Adipocyte (in vitro differentiated cells): ENCODE results near the gene KNL1.
"Not testable (repeated sequence)": the region's sequence is repeated elsewhere in the genome, so short reads cannot be mapped to it uniquely, and the experiment has no call there.

Experiments
- DNase-seq: peaks from one replicate; pipeline ENCODE4 v3.0.0-alpha.2; 2015; ENCODE audit warnings: low read depth
- H3K27me3 ChIP-seq: replicated peaks from 2 replicates; pipeline ENCODE4 v1.7.0; 2013; ENCODE audit warnings: mild to moderate bottlenecking, low read length, moderate library complexity; ENCODE audit not compliant: control insufficient read depth, insufficient read depth
- H3K36me3 ChIP-seq: 2 replicates; pipeline ENCODE4 v1.7.0; 2013; ENCODE audit warnings: low read length, mild to moderate bottlenecking, moderate library complexity; ENCODE audit not compliant: control insufficient read depth, insufficient read depth, severe bottlenecking
- H3K4me1 ChIP-seq: 2 replicates; pipeline ENCODE4 v1.7.0; 2013; ENCODE audit warnings: mild to moderate bottlenecking, low read length, moderate library complexity; ENCODE audit not compliant: control insufficient read depth, insufficient read depth
- H3K4me3 ChIP-seq: 2 replicates; pipeline ENCODE4 v1.7.0; 2013; ENCODE audit warnings: mild to moderate bottlenecking, low read length, moderate library complexity
- H3K9ac ChIP-seq: 2 replicates; pipeline ENCODE4 v1.7.0; 2013; ENCODE audit warnings: mild to moderate bottlenecking, low read length, moderate library complexity
- H3K9me3 ChIP-seq: 2 replicates; pipeline ENCODE4 v1.7.0; 2013; ENCODE audit warnings: mild to moderate bottlenecking, low read length, moderate library complexity; ENCODE audit not compliant: control insufficient read depth

KNL1 gene

GRCh38 chr15:40564591-40565332 is 29.3 kb upstream of the KNL1 start, which contains the start of gene CCDC32:
TSS of gene CCDC32 (minus strand) at chr15:40565042. CDS start at chr15:40563015, 2,027 bp downstream.
- H3K36me3 ChIP-seq, result peaks cover 3% of the 10 kb centered on the region
- peak within 1 kb of the TSS; percentile 93 for H3K9ac ChIP-seq
- no peaks in the 10 kb centered on the region for H3K9me3 ChIP-seq
- peaks cover 5% of the 10 kb centered on the region for H3K27me3 ChIP-seq
- H3K4me3 ChIP-seq, result peak within 1 kb of the TSS; percentile 95
- H3K4me1 ChIP-seq, result peaks cover 22% of the 10 kb centered on the region
- peak; percentile 100 for DNase-seq

GRCh38 chr15:40565333-40566238 is 28.5 kb upstream of the KNL1 start:
- Histone ChIP-seq H3K27me3 (peaks cover 5% of the 10 kb centered on the region), H3K9me3 (no peaks in the 10 kb centered on the region), H3K9ac (peak overlapping the region; percentile 61), H3K36me3 (peaks cover 3% of the 10 kb centered on the region), H3K4me3 (peak overlapping the region; percentile 95), H3K4me1 (peaks cover 30% of the 10 kb centered on the region)
- DNase-seq, result no peak

GRCh38 chr15:40567111-40567510 is 26.9 kb upstream of the KNL1 start:
- peaks cover 5% of the 10 kb centered on the region for H3K27me3 ChIP-seq
- no peaks in the 10 kb centered on the region for H3K9me3 ChIP-seq
- peaks cover 5% of the 10 kb centered on the region for H3K36me3 ChIP-seq
- H3K9ac ChIP-seq, result no peak overlapping the region
- H3K4me1 ChIP-seq, result peaks cover 32% of the 10 kb centered on the region
- H3K4me3 ChIP-seq, result no peak overlapping the region
- peak; percentile 15 for DNase-seq

GRCh38 chr15:40569129-40569953 is 24.7 kb upstream of the KNL1 start, which contains the start of gene RPUSD2:
TSS of gene RPUSD2 (plus strand) at chr15:40569299. CDS start at chr15:40569338, 39 bp downstream.
- peak within 1 kb of the TSS; percentile 89 for H3K9ac ChIP-seq
- no peaks in the 10 kb centered on the region for H3K9me3 ChIP-seq
- H3K27me3 ChIP-seq, result peaks cover 5% of the 10 kb centered on the region
- H3K4me3 ChIP-seq, result peak within 1 kb of the TSS; percentile 97
- peaks cover 19% of the 10 kb centered on the region for H3K36me3 ChIP-seq
- DNase-seq, result peak; percentile 99
- H3K4me1 ChIP-seq, result peaks cover 19% of the 10 kb centered on the region

- Histone ChIP-seq H3K9me3 (no peaks in the 10 kb centered on the region), H3K9ac (no peak overlapping the region), H3K27me3 (no peaks in the 10 kb centered on the region), H3K36me3 (peaks cover 30% of the 10 kb centered on the region), H3K4me1 (peaks cover 7% of the 10 kb centered on the region), H3K4me3 (no peak overlapping the region)
- no peak for DNase-seq
These were observed 18.9 kb upstream of the KNL1 start for GRCh38 chr15:40575113-40575512.

- H3K9ac ChIP-seq, H3K9me3 ChIP-seq, H3K27me3 ChIP-seq, H3K4me1 ChIP-seq, H3K4me3 ChIP-seq, DNase-seq: not testable (repeated sequence)
- H3K36me3 ChIP-seq, result peaks cover 25% of the 10 kb centered on the region
These were observed 17.1 kb upstream of the KNL1 start for GRCh38 chr15:40576914-40577313.

GRCh38 chr15:40578892-40579291 is 15.2 kb upstream of the KNL1 start:
- DNase-seq, result no peak
- no peak overlapping the region for H3K4me3 ChIP-seq
- no peaks in the 10 kb centered on the region for H3K27me3 ChIP-seq
- H3K9ac ChIP-seq, result no peak overlapping the region
- H3K4me1 ChIP-seq, result no peaks in the 10 kb centered on the region
- peaks cover 16% of the 10 kb centered on the region for H3K36me3 ChIP-seq
- no peaks in the 10 kb centered on the region for H3K9me3 ChIP-seq

GRCh38 chr15:40581796-40582195 is 12.3 kb upstream of the KNL1 start:
- not testable (repeated sequence) for H3K27me3 ChIP-seq, DNase-seq, H3K9ac ChIP-seq, H3K9me3 ChIP-seq, H3K4me1 ChIP-seq, H3K36me3 ChIP-seq, H3K4me3 ChIP-seq

GRCh38 chr15:40582726-40583246 is 11.3 kb upstream of the KNL1 start:
- H3K36me3 ChIP-seq, result no peaks in the 10 kb centered on the region
- peak overlapping the region; percentile 79 for H3K4me3 ChIP-seq
- H3K4me1 ChIP-seq, result no peaks in the 10 kb centered on the region
- H3K27me3 ChIP-seq, result no peaks in the 10 kb centered on the region
- H3K9me3 ChIP-seq, result no peaks in the 10 kb centered on the region
- peak; percentile 82 for DNase-seq
- H3K9ac ChIP-seq, result peak overlapping the region; percentile 75

GRCh38 chr15:40584191-40584590 is 9.9 kb upstream of the KNL1 start:
- H3K9me3 ChIP-seq, result no peaks in the 10 kb centered on the region
- no peak overlapping the region for H3K9ac ChIP-seq
- no peaks in the 10 kb centered on the region for H3K4me1 ChIP-seq
- H3K36me3 ChIP-seq, result no peaks in the 10 kb centered on the region
- H3K4me3 ChIP-seq, result no peak overlapping the region
- H3K27me3 ChIP-seq, result no peaks in the 10 kb centered on the region
- DNase-seq, result peak; percentile 45
